HG02759 (cell line): ENCODE results near the gene MPND.
A peak's percentile ranks its signal among the peaks of the same experiment; 100 is the strongest.

Source experiments
- ATAC-seq: cut with Tn5 transposase; IDR thresholded peaks from one replicate; pipeline ENCODE4 v1.9.1; 2021; ENCODE audit warnings: mild to moderate bottlenecking, moderate library complexity; ENCODE audit not compliant: unreplicated experiment

MPND gene

DNA sequence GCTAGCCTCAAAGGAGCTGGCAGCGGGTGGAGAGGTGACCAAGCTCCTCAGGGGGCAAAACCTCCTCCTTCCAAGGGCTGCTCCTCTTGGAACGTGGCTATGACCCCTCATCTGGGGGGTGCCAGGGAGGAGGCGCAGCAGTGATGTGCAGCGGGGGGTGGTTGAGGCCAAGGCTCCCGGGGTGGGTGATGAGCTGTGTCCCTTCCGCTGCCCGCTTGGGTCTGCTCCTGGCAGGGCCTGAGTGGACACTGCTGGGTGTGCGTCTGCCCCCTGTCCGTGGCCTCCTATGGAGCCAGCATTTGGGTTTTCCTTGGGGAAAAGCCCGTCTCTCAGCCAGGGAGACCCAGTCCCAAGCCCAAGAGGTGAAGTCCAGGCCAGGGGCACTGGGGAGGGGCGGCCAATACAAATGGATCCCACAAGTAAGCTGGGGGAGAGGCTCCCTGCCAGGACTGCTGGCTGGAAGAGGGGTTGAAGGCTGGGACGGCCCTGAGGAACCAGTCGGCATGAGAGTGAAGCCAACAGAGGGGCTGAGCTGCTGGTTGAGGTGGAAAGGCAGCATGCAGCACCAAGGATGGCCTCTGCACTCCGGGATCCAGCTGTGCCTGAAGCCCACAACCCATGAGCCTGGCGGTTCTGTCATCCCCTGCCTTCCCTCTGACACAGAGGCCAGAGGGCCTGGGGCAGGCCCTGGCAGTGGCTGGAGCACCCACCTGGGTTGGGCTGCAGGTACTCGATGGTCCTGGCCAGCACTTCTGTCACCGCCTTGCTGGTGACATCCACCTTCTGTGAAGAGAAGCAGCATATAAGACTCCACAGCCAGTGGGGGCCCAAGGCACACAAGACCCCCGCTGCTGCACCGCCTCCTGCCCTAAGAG is 22.7 kb downstream of the MPND start:
- no peak for ATAC-seq

DNA sequence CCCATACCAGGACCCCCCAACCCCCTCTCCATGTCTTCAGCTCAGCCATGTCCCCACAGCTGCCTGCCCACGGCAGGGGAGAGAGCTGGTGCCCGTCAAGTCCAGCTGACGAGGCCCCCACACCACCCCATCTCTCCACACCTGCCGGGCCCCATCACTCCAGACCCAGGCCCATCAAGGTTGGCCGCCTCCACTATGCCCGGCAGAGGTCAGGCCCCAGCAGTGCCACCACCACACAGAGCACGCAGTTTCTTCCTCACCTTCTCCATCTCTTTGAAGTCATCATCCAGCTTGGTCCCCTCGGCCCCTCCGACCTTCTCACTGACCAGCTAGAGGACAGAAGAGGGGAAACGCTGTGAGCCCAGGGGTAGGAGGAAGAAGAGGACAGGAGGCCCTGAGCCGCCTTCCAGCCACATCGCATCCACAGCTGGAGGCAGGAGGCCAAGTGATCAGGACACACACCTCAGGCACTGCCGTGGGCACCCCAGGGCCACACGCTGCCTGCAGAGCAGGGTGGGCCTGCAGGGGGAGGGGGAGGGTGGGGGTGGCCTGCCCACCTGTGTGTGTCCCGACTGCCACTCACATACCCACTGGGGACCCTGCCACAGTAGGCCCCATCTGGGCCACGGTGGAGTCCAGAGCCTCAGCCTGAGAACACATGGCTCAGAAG is 23.4 kb downstream of the MPND start:
- ATAC-seq, result no peak

DNA sequence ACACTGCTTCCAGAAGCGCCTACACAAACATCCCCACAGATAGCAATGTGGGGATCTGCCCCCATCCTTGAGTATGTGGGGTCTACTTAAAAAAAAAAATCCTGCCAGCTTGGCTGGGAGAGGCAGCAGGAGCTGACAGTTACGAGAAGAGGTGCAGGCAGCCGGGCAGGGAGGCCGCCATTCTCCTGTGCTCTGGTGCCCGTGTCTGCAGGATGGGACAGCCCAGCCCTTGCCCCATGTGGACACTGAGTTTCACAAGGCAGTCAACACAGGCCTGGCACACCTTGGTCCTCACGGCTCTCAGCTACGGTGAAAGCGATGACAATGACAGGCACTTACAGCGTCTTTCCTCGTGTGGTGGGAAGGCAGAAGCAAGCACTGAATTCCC is 24.0 kb downstream of the MPND start:
- ATAC-seq, result no peak

DNA sequence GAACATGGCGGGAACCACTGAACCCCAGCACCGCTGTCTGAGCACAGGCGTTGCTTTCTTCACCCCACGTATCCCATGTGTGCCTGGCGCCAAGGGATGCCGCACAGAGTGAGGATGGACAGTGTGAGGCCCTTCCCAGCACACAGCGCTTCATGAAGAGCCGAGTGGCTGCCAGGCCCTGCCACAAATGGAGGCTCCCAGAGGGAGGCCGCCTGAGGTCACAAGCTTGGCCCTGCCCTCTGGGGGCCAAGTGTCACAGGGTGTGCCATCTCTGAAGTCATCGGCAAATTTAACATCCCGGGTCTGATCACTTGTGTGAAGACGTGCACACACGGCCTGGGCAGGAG is 24.4 kb downstream of the MPND start:
- no peak for ATAC-seq

DNA sequence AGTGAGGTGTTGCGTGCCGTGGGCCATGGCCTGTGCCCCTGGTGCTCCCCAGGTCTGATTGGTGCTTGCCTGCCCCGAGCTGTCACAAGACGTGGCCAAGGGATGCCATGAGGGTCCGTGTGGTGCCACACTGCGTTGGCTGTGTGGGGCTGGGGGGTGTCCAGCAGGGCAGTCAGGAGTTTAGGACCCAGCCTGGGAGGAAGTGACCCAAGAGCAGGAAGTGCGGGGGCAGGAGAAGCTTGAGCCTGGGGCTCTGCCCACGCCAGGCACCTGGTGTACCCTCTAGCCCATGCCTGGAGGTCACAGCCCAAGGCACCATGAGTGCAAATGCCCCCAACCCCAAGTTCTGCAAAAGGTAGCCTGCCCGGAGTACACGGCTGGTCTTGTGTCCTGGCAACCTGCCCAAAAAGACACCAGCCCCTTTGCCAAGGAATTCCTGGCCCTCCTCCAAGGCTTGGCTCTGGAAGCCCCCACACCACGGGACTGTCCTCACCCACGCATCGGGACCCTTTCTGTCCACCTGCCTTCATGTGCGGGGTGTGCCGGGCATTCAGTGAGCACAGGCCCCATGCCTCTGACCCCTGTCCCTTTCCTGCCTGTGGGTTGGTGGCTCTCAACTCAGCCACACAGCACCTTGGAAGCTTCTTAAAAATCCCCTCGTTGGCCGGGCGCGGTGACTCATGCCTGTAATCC is 24.9 kb downstream of the MPND start:
- ATAC-seq, result peak; percentile 3

DNA sequence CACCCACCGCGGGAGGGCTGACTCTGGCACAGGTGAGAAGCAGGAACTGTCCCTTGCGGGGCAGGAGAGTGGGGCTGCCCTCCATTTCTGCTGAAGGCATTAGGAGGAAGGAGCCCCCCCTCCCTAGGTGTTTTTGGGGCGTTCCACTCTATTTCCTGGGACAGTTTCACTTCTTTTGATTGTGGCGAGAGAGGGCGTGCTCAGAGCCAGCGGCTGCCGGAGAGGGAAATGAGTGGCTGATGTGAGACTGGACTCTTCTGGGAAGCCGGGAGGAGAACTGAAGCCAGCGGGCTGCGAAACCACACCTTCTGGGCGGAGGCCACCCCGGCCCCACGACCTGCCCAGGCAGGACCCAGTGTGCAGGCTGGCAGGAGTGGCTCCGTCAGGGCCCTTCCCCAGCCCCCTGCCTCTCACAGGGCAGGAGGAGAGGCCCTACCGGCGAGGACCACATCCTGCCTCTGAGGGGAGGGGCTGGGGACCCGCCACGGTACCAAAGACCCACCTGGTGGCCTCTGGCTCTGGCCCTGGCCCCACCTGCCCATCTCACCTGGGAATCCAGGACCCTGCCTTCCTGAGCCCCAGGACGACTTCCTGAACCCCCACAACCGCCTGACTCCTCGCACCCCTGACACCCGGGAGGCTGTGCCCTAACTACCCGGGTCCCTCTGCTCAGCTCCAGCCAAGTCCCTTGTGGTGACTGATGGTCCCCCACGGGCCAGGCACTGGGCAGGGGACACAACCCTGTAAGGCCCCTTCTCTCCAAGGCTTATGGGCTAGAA is 25.9 kb downstream of the MPND start:
- peak; percentile 46 for ATAC-seq

DNA sequence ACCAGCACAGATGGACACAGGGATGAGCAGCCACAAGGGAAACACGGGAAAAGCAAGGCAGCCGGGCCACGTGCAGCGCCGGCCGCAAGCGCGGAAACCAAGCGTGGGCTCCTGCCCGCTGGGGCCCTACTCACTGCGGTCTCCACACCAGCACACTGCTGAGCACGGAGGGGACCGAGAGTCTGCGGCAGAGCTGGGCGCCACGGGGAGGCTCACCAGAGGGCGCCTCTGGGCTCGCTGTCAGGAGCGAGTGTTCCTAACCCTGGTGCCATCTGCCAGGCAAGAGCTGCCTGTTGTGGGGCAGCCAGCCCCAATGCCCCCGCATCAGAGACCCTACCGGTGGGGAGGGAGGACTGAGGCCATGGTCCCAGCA is 26.5 kb downstream of the MPND start:
- peak; percentile 48 for ATAC-seq

DNA sequence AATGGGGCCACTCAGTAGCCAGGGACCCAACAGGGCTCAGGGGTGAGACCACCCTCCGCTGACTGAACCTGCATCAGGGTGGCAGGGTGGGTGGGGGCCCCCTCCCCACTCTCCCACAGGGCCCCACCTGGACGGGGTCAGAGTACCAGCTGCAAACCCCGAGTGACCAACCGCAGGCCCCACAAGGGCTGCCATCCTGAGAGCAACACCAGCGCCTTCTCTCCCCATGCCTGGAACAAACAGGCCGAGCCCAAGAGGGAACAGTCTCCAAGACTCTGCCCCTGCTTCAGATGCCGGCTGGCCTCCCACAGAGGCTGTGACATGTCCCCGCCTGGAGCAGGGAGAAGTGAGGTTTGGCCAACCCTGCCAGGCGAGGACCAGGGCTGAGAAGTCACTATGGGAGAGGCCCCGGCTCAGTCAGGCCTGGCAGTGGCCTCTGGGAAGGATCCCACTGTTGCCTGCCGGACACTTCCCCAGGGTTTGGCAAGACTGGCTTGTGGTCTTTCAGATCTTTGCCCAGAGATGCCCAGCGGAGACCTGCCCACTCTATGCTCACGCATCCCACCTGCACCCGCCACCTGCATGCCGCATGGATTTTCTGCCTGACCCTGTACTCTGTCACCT is 27.2 kb downstream of the MPND start:
- ATAC-seq, result no peak

DNA sequence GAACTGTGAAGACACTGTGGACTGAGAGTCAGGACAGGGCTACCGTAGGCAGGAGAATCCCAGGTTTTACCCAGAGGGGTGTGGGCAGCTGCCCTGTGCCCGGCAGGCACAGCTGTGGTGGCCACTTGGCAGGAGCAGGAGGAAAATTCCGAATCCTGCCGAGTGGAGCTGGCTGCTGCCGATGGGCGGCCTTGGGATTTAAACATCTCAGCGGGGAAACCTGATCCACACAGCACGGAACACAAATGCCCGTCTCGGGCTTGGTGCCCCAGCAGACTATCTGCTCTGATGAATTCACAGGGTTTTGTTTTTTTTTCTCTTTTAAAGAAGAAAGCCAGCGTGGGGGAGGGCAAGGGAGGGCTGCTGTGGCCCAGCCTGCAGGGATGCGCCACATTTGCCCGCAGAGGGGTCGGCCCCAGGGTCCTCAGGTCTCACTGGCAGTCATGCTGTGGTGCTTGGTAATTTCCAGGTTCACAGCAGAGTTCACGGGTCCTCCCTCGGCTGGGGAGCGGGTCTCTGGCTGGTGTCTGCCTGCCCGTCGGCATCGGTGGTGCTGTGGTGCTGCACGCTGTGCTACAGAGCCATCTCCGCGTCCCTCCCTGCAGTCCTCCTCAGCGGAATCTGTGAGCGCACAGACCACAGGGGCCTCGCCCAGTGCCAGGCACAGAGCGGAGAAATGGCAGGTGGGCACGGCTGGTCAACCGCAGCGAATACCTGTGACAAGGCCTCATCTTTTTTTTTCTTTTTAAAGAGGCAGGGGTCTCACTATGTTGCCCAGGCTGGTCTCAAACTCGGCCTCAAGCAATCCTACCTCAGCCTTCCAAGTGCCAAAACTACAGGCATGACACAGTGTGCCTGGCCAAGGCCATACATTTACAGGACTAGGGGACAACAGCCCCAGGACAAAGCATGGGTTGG is 28.1 kb downstream of the MPND start:
- no peak for ATAC-seq

DNA sequence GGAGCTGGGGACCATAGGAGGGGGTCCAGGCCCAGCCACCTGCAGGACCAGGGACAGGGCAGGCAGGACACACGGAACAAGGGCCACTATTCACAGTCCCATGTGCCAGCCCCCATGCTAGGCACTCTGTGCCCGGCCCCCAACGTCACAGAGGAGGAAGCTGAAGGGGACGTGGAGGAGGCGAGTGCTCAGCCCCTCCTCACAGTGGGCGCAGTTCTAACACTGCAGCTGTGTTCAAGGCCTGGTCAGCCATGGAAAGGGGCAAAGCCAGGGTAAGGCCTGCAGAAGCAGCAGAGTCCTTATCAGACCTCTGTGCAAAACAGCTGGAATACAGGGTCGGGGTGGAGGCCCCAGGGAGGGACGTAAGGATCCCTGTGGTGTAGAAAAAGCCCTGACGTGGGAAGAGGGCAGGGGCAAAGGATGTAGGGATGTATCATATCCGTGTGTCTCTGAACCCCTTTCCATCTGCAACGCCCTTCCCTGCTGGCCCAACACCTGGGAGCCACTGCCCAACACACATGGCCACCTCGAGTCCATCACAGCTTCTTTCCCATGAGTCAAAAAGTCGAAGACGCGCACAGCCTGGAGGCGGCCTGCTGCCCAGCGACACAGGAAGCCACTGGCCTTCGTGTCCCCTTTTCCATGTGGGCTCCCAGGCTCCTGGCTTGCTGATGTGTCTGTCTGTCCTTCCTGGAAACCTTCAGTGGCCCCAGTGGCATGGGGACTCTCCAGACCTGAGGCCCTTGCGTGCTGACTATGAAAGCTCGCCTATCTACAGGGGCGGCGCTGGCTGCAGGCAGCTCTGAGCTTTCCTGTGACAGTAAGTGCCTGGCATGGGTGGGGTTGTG is 29.0 kb downstream of the MPND start:
- ATAC-seq, result no peak

DNA sequence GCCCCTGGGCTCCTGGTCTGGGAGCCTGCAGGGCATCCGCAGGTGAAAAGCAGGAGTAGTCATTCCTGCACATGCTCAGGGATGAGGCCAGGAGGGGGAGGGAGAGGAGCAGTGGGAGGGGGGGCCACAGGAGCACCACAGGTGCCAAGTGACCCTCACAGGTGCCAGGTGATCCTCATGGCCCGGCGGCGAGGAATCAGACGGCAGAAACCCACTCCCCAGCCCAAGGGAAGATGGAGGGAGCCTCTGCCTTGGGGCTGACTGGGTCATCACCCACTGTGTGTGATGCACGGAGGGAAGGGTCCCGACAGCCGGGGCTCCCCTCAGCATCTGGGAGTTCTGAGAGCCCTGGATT is 29.6 kb downstream of the MPND start:
- no peak for ATAC-seq

DNA sequence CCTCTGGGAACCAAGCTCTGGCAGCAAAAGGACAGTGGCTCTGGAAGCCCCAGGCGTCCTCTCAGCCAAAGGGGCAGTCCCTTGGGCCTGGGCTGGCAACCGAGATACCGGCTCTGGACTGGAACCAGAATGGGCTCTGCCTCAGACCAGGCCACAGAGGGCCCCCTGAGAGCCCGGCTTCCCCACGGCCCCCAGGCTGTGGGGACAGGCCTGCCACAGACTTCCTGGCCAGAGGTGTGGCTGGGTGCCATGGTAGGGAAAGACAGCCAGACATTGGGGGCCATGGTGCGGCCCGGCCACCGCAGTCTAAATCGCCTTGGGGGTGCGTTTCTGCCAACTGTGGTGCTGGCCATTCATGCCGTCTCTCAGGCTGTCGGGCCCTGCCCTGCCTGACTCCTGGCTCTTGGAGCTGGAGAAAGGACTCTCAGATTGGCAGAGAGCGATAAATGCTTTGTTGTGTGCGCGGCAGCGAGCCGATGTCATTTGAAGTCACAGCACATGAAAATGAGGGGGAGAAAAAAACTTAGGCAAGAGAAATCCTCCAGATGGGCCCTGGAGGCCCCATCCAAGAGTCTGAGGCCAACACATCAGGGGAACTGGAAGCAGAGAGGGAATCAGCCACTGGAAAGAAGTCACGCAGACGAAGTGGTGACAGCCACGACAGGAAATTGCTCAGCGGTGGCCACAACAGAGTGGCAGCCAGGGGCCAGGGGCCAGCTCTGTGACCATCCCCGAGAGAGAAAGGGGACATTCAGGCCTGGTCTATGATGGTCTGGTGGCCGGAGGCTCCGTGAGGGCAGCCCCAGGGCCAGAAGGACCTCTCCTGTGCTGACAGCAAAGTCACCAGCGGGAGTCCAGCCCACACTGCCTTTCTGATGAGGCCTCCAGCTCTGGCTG is 30.5 kb downstream of the MPND start:
- ATAC-seq, result no peak

DNA sequence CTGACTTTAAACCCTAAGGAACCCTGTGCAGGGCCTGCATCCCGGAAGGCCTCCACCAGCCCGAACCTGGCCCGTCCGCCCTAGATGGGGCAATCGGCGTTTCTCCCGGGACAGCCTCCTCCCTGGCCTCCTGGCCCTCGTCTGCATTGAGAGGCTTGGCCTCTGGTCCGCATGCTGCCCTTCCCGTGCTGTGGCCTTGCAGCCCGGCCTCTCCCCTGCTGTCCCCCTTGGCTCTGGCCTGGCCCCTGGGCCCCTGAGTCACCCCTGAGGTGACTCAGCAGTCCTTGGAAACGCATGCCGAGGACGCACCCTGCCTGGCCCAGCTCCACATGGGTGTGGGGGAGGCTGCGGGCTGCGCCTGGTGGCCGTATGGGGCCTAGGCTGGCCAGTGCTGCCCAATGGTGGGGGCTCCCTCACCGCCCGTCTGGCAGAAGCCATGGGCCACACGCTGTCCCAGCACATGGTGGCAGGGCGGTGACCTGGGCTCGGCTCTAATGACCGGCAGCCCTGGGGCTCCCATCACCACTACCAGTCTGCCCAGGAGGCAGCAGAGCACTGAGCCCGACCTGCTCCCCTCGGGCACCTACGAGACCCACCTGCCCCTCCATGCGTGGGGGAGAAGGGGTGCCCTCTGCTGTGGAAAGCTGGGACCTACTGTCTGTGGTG is 31.3 kb downstream of the MPND start:
- no peak for ATAC-seq

DNA sequence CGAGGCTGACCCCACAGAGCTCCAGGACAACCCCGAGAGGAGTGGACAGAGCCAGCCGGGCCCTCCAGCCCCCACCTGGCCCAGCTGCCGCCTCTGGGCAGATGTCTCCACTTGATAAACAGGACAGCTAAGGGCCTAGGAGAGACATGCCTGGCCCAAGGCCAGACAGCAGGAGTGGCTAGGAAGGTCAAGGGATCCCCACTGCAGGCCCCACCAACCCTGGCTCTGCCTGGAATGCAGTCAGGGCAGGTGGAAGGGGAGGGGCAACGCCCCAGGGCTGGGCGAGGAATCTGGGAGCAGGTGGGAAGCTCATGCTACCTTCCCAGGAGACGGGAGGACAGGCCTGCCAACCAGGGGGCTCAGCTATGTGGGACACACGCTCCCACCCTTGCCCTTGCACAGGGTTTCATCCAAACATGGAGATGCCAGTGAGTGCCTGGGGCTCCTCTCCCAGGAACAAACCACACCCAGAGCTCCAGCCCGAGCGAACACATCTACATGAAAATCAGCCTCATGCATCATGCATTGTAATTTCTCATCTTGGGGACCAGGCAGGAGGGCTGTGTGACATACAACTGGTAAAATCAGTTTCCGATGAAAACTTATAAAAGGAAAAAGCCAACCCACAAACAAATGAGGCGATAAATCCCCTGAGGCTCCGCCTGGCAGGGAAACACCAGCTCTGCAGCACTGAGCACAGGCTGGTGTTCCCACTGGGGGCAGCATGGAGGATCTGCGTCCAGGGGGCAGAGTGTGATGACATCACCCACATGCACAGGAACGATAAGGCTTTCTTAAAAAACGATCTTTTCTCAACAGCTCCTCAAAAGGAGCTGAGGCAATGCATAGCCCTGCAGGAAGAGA is 32.0 kb downstream of the MPND start:
- ATAC-seq, result peak; percentile 44

DNA sequence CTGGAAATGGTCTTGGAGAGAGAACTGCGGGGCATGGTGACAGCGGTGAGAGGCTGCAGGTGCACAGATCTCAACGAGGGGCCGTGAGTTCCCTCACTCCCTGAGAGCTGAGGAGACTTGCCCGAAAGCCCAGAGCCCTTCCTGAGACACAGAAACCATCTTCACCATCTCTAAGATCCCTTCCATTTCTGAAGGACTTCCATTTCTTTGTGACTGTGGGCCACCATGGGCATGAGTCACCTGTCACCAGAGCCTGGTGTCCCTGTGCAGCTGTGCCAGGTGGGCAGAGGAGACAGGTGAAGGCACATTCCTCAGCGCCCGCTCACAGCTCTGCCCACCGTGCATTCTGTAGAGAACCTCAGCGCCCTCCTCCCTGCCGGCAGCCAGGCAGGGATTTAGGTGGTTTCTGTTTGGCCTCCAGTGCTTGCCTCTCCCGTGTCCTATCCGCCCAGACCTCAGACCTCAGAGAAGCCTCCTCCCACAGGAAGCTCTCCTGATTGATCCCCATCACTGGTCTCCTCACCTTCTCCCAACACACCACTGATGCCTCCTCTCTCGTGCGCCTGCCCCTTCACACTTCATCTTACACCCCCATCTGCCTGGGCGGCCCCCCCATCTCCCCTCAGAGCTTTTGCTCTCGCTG is 32.8 kb downstream of the MPND start:
- ATAC-seq, result no peak

DNA sequence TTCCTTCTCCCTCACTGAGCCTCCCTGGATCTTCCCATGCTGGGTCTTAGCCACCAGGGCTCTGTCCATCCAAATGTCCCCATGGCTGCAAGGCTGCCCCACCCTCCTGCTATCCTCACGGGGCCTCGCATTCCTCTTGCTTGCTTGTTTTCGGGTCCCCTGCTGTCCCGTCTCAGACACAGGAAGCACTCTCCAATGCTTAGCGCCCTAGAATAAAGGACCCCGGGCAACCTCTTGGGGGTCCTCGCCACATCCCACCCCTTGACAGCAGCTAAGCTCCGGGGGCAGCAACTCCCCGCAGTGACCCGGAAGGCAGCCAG is 33.3 kb downstream of the MPND start:
- ATAC-seq, result no peak
